ENCODE measurements around the gene MSLN. TPM values are rescaled to one million over a fixed set of nuclear protein-coding genes. Genes with fewer than 3 reads are reported as not detected.
A peak's percentile ranks its signal among the peaks of the same experiment; 100 is the strongest.

Gene MSLN
- total and polyA plus RNA-seq, 2 of the 8 experiments (the other 6 are each of a cell fraction or from before 2014, with no cell fraction given), result 0.28 to 0.50 TPM

GRCh38 chr16:782766-783403 lies 22.4 kb downstream of the MSLN start:
- peaks cover 0 to 12% (median 2%) of the 10 kb centered on the region in 4 experiments; a peak in 3 of 7 replicates for H3K4me1 ChIP-seq (replicated peaks in 1 of 4; ENCODE audit: control insufficient read depth in 3 of 4, insufficient read depth in 4 of 4, low read length in 3 of 4)
- no peak overlapping the region for H2BK120ac ChIP-seq (replicated peaks; ENCODE audit: low read depth, low read length)
- no peak overlapping the region for H2BK15ac ChIP-seq (ENCODE audit: low read length)
- ChIA-PET POLR2A (ENCODE audit: partially characterized antibody) (interaction anchor here (0.6 to 3.6 kb wide), 12 partner anchors 13 to 598 kb away, joined by 3 to 20 read pairs (median 4); partner anchors contain the start of genes ANTKMT, CIAO3 and GNG13), CTCF (ENCODE audit: partially characterized antibody) (interaction anchor here (5.1 to 13.7 kb wide), 4 partner anchors 8 to 61 kb away, joined by 35 to 424 read pairs (median 116); partner anchors contain the start of genes ANTKMT, CCDC78, CIAO3 and HAGHL)
- H2AFZ ChIP-seq (ENCODE audit: low read length), result no peak overlapping the region
- peaks cover 0 to 6% (median 3%) of the 10 kb centered on the region in 4 experiments; a peak in 2 of 8 replicates for H3K36me3 ChIP-seq (ENCODE audit: control insufficient read depth in 2 of 4, insufficient read depth in 4 of 4, low read length in 3 of 4)
- no peak overlapping the region for H3K4ac ChIP-seq (replicated peaks; ENCODE audit: insufficient read length, low read depth, low read length)
- H3K9me3 ChIP-seq (ENCODE audit: insufficient read depth in 2 of 2, low read depth in 1 of 2, low read length in 1 of 2), result no peaks in the 10 kb centered on the region
- no peak overlapping the region for H3K27ac ChIP-seq (ENCODE audit: low read depth, low read length)
- peaks cover 5% of the 10 kb centered on the region; the same call in 1 of the 2 replicates for H3K23me2 ChIP-seq (ENCODE audit: low read depth, low read length)
- H4K5ac ChIP-seq (ENCODE audit: insufficient read length, low read depth, low read length), result no peak overlapping the region
- H2BK5ac ChIP-seq (ENCODE audit: low read depth, low read length), result no peak overlapping the region; the same call in 1 of the 2 replicates
- H3K18ac ChIP-seq (ENCODE audit: extremely low read depth, low read length), result no peak overlapping the region
- H4K20me1 ChIP-seq (replicated peaks in 1 of 2; ENCODE audit: control insufficient read depth in 1 of 2, insufficient read depth in 2 of 2, low read length in 2 of 2), result peaks cover 4 to 18% of the 10 kb centered on the region in 2 experiments
- TF ChIP-seq CBX5 (IDR thresholded peaks at IDR 0.05; ENCODE audit: low read depth, low read length) (no peak), POLR2A (IDR thresholded peaks at IDR 0.05; ENCODE audit: control extremely low read depth in 1 of 2, low read depth in 2 of 2, low read length in 2 of 2) (0 out of 3 replicates have a peak, but pooled peaks of 1 of the 2 experiments have one; percentile 9)
- H3K27me3 ChIP-seq (replicated peaks in 1 of 4; ENCODE audit: control insufficient read depth in 3 of 4, extremely low read depth in 1 of 4, insufficient read depth in 3 of 4, low read length in 3 of 4), result peaks cover 0 to 3% (median under 1%) of the 10 kb centered on the region in 4 experiments; a peak in 3 of 7 replicates
- H3K56ac ChIP-seq (replicated peaks; ENCODE audit: insufficient read length, low read depth, low read length), result no peak overlapping the region
- no peak overlapping the region for H3K14ac ChIP-seq (ENCODE audit: insufficient read length)
- H2BK12ac ChIP-seq (ENCODE audit: low read depth, low read length), result no peak overlapping the region
- H2BK20ac ChIP-seq (ENCODE audit: low read length), result no peak overlapping the region
- H4K91ac ChIP-seq (replicated peaks; ENCODE audit: insufficient read length, low read length), result no peak overlapping the region
- peaks cover 0 to 10% of the 10 kb centered on the region in 2 experiments; a peak in 1 of 4 replicates for H3K79me2 ChIP-seq (ENCODE audit: control insufficient read depth in 1 of 2, insufficient read depth in 2 of 2, low read length in 2 of 2)
- H3K4me3 ChIP-seq (ENCODE audit: extremely low read depth in 1 of 4, insufficient read depth in 2 of 4, low read depth in 3 of 4, low read length in 4 of 4), result no peak overlapping the region
- DNase-seq (ENCODE audit: low read depth in 1 of 2, low spot score in 2 of 2), result no peak
- H3K4me2 ChIP-seq (ENCODE audit: insufficient read depth in 1 of 2, low read depth in 2 of 2, low read length in 2 of 2), result no peak overlapping the region
- H3K79me1 ChIP-seq (ENCODE audit: low read depth, low read length), result no peaks in the 10 kb centered on the region
- no peak for FAIRE-seq
- H2AK5ac ChIP-seq (ENCODE audit: low read depth, low read length), result no peak overlapping the region
- H3K9ac ChIP-seq (replicated peaks in 1 of 4; ENCODE audit: extremely low read depth in 1 of 4, low read depth in 3 of 4, low read length in 3 of 4), result no peak overlapping the region
- H3K23ac ChIP-seq (ENCODE audit: insufficient read length), result no peak overlapping the region
- peak overlapping the region; percentile 51; the same call in 1 of the 2 replicates for H4K8ac ChIP-seq (ENCODE audit: extremely low read depth, insufficient read depth, low read length)
- 90% methylated on average over 31 of the region's 36 CpGs; no CpG with 5 or more reads in 1 of the 2 experiments for WGBS, 2 experiments (ENCODE audit: extremely low coverage in 1 of 2, insufficient coverage in 1 of 2, insufficient read length in 1 of 2, insufficient replicate concordance in 2 of 2, low coverage in 1 of 2, low lambda C conversion rate in 2 of 2, missing lambda C conversion rate in 1 of 2)
